SIG-M5 (cell line): ENCODE results near the gene MAPKBP1.
"Not testable (repeated sequence)": the region's sequence is repeated elsewhere in the genome, so short reads cannot be mapped to it uniquely, and the experiment has no call there.

ENCODE experiments used
- DNase-seq: peaks from one replicate; lab custom pipeline; 2025; lab: John Stamatoyannopoulos, UW

The MAPKBP1 gene

GRCh38 chr15:41827880-41828806, 53.9 kb downstream of the MAPKBP1 start, which contains the start of gene JMJD7:
JMJD7 (plus strand) TSS chr15:41828092; CDS start chr15:41828125, 33 bp downstream.
- DNase-seq = no peak

- DNase-seq = no peak
Measured at GRCh38 chr15:41828807-41829141, 54.5 kb downstream of the MAPKBP1 start.

GRCh38 chr15:41829959-41830646, 55.8 kb downstream of the MAPKBP1 start:
- no peak for DNase-seq

GRCh38 chr15:41831291-41831690, 57.0 kb downstream of the MAPKBP1 start:
- DNase-seq = not testable (repeated sequence)

- no peak for DNase-seq
Measured at GRCh38 chr15:41832208-41832607, 57.9 kb downstream of the MAPKBP1 start.

GRCh38 chr15:41832875-41833274, 58.6 kb downstream of the MAPKBP1 start:
- no peak for DNase-seq

GRCh38 chr15:41834096-41834495, 59.8 kb downstream of the MAPKBP1 start:
- no peak for DNase-seq

GRCh38 chr15:41836073-41836472, 61.8 kb downstream of the MAPKBP1 start:
- no peak for DNase-seq

- no peak for DNase-seq
Measured at GRCh38 chr15:41836713-41837454, 62.6 kb downstream of the MAPKBP1 start.

GRCh38 chr15:41838400-41838897, 64.2 kb downstream of the MAPKBP1 start, which contains the start of gene PLA2G4B:
PLA2G4B (plus strand) TSS chr15:41838847; CDS start chr15:41838914, 67 bp downstream.
- no peak for DNase-seq

- no peak for DNase-seq
Measured at GRCh38 chr15:41839781-41840491, 65.7 kb downstream of the MAPKBP1 start.

- no peak for DNase-seq
Measured at GRCh38 chr15:41840673-41841072, 66.4 kb downstream of the MAPKBP1 start.

GRCh38 chr15:41841131-41841530, 66.8 kb downstream of the MAPKBP1 start:
- DNase-seq = no peak

- no peak for DNase-seq
Measured at GRCh38 chr15:41842229-41842628, 67.9 kb downstream of the MAPKBP1 start.

GRCh38 chr15:41843571-41843970, 69.3 kb downstream of the MAPKBP1 start:
- no peak for DNase-seq

- DNase-seq = no peak
Measured at GRCh38 chr15:41844814-41845213, 70.5 kb downstream of the MAPKBP1 start.

- no peak for DNase-seq
Measured at GRCh38 chr15:41847206-41847605, 72.9 kb downstream of the MAPKBP1 start.

- DNase-seq = no peak
Measured at GRCh38 chr15:41847981-41848380, 73.7 kb downstream of the MAPKBP1 start.

- DNase-seq = no peak
Measured at GRCh38 chr15:41848631-41849030, 74.3 kb downstream of the MAPKBP1 start.

- DNase-seq = no peak
Measured at GRCh38 chr15:41849204-41849603, 74.9 kb downstream of the MAPKBP1 start.

- DNase-seq = no peak
Measured at GRCh38 chr15:41849861-41850260, 75.6 kb downstream of the MAPKBP1 start.
